ENCODE data around the gene C10orf67.

Gene C10orf67

GRCh38 chr10:23191764-23192711 lies 152.6 kb downstream of the C10orf67 start, which contains the start of gene PTF1A:
PTF1A (plus strand) TSS chr10:23192312; CDS start chr10:23192531, 219 bp downstream.
- in situ Hi-C loops (cut with HindIII; ENCODE audit: low pct_ligation_motif_present, low pct_unique_long_range_greater_than_20kb, low sequenced_read_pairs) = no loop called here
- no peak for DNase-seq

GRCh38 chr10:23190872-23191763 lies 153.5 kb downstream of the C10orf67 start:
- DNase-seq = no peak
- in situ Hi-C loops (cut with HindIII; ENCODE audit: low pct_ligation_motif_present, low pct_unique_long_range_greater_than_20kb, low sequenced_read_pairs) = no loop called here

GRCh38 chr10:23189024-23189423 lies 155.6 kb downstream of the C10orf67 start:
- DNase-seq = no peak
- in situ Hi-C loops (cut with HindIII; ENCODE audit: low pct_ligation_motif_present, low pct_unique_long_range_greater_than_20kb, low sequenced_read_pairs) = no loop called here

GRCh38 chr10:23187155-23187554 lies 157.4 kb downstream of the C10orf67 start:
- in situ Hi-C loops (cut with HindIII; ENCODE audit: low pct_ligation_motif_present, low pct_unique_long_range_greater_than_20kb, low sequenced_read_pairs) = no loop called here

GRCh38 chr10:23186697-23187096 lies 157.9 kb downstream of the C10orf67 start:
- in situ Hi-C loops (cut with HindIII; ENCODE audit: low pct_ligation_motif_present, low pct_unique_long_range_greater_than_20kb, low sequenced_read_pairs) = no loop called here
- DNase-seq = no peak

More at GRCh38 chr10:23187155-23187554, 157.4 kb downstream of the C10orf67 start:
- no peak for DNase-seq

- in situ Hi-C loops (cut with HindIII; ENCODE audit: low pct_ligation_motif_present, low pct_unique_long_range_greater_than_20kb, low sequenced_read_pairs) = no loop called here
- no peak for DNase-seq
These were observed 158.4 kb downstream of the C10orf67 start for GRCh38 chr10:23186178-23186577.

DNA sequence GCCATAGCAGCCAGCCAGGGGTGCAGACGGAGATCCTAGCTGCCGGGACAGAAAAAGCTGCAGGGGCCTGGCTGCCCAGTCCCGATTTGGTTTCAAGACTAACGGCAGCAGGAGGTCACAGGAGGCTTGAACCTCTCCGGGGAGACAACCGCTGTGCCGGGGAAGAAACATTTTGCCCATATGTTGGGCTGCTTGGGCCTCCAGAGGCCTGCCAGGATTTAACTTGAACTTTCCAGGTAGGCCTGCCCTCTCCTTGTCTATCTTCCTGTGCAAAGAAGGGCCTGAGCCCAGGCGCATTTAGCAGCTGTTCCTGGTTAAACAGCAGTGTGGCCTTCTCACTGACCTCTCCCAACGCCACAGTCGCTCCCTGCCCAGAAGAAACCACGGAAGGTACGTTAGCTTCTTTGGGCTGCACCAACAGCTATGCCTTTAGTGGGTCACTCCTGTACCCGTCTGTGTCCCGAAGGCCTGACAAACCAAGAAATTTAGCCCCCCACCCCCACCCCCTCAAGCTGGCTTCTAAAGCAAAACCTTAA lies 169.6 kb downstream of the C10orf67 start:
- DNase-seq = no peak
- in situ Hi-C loops (cut with HindIII; ENCODE audit: low pct_ligation_motif_present, low pct_unique_long_range_greater_than_20kb, low sequenced_read_pairs) = no loop called here

DNA sequence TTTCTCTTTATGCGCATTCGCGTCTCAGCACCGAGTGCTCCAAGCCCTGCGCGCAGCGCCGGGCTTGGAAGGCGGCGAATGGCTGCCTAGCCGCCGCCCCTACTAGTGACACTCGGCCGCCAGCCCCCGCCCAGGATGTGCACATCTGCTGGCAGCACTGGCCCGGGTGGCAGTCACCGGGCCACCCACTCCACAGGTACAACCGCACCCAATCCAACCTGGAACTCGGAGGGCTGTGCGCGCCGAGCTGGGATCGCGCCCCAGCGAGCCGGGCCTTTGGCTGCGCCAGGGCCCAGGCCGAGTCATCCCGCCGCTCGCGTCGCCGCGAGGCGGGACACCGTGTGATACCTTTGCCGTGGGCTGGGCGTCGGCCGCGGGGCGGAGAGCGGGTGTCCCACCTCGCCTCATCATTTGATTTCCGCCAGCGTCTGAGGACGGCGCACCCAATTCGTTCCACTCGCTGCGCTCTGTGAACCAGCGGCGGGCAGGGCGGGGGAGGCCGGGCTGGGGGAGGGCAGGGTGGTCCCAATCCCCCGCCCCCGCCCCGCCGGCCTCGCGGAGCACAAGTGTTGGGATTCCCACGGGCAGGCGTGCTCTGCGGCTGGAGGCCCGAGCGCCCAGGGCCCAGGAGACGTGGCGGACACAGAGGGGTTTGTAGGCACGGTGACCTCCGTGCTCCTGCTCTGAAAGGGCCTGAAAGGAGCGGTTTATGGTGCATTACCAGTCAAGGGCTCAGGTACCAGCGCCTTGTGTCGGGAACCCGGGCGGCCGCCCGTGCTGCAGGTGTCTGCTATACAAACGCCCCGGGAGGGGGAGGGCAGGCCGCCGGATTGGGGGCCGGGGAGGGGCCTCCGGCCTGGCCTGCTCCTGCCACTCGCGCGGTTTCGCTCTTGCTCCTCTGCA lies 170.3 kb downstream of the C10orf67 start:
- DNase-seq = no peak
- in situ Hi-C loops (cut with HindIII; ENCODE audit: low pct_ligation_motif_present, low pct_unique_long_range_greater_than_20kb, low sequenced_read_pairs) = no loop called here

DNA sequence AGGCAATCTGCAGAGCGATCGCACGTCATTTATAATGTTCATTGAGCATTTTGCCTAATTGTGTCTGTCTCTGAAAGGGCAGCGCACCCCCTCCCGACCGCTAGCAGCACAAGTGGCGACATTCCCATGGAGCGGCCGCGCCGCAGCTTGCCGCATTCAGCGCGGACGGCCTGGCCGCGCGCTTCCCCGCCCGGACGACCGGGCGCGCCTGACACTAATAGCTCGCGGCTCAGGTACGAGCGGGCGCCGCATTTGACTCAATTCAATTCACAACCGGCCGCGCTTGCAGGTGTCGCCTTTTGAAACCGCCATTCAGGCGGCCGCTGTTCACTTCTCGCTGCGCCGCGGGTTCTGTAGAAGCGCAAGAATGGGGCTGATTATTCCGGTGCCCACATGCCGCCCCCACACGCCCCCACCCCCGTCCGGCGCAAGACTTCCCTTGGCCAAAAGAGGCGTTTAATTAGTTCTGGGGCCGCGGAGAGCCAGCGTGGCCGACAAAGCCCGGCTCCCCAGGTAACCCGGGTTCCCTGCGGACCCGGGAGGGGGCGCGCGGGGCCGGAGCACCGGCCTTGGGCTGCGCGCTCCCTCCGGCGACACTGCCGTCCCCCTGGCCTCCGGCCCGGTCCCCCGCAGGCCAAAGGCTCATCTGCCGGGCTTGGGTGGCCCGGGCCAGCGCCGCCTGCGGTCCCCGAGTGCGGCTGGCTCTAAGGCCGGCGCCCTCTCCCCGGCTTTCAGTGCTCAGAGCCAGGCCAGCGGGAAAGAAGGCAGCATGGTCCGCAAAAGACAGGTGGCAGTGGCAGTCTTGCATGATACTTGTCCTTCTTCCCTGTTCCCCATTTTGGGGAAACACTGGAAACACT lies 171.2 kb downstream of the C10orf67 start:
- DNase-seq = no peak
- in situ Hi-C loops (cut with HindIII; ENCODE audit: low pct_ligation_motif_present, low pct_unique_long_range_greater_than_20kb, low sequenced_read_pairs) = no loop called here

DNA sequence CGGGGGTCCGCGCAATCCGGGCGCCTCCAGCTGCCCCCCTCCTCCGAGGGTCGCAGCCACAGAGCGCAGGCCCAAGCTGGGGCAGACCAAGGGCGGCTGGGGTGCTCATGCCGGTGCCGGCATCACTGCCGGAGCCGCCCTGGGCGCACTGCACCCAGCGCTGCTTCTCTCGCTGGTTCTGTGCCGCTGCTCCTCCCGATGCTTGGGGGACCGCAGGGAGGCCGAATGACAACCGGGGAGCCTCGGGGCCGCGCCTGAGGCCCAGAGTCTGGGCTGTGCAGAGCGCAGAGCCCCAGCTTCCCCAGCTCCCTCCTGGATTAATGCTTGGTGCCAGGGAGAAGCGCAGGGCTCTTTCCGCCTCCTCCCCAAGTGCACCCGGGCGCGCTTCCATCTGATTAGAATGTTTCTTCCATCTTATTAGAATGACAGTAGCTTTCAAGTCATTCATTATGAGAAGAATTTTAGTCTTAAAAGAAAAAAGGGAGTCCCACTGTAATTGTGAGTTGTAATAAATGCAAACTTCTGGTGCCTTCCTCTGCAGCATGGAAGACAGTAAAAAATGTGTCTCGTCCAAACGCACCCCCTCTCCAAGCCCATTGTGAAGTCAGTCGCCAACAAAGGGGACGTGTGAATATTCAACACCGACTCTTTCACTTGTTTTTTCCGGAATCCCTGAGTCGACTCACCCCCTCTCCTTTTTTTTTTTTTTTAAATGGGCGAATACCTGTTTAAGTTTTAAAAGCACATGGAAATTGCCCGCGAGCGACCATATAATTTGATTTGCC lies 172.0 kb downstream of the C10orf67 start:
- in situ Hi-C loops (cut with HindIII; ENCODE audit: low pct_ligation_motif_present, low pct_unique_long_range_greater_than_20kb, low sequenced_read_pairs) = no loop called here
- no peak for DNase-seq

GRCh38 chr10:23171232-23171876 lies 173.2 kb downstream of the C10orf67 start:
- in situ Hi-C loops (cut with HindIII; ENCODE audit: low pct_ligation_motif_present, low pct_unique_long_range_greater_than_20kb, low sequenced_read_pairs) = no loop called here
- peak; percentile 41 for DNase-seq

DNA sequence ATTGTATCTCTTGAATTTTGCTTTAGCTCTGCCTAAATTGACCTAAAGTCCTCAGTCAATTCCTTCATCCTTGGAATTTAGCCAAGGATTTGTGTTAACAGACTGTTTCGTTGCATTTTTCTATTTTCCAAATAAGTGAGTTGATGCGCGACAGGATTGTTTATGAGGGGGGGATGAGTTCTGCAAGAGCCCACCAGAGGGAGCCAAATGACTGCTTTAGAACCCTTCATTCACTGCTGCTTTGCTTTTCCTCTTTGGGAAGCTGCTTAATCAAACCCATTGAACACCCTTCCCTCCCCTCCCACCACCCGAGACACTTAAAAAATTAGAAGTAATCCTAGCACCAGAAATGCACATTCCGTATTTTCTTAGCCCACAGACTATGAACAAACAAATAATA lies 186.2 kb downstream of the C10orf67 start:
- in situ Hi-C loops (cut with HindIII; ENCODE audit: low pct_ligation_motif_present, low pct_unique_long_range_greater_than_20kb, low sequenced_read_pairs) = no loop called here
- DNase-seq = peak; percentile 48

GRCh38 chr10:23157691-23158369 lies 186.8 kb downstream of the C10orf67 start:
- peak; percentile 44 for DNase-seq
- in situ Hi-C loops (cut with HindIII; ENCODE audit: low pct_ligation_motif_present, low pct_unique_long_range_greater_than_20kb, low sequenced_read_pairs) = no loop called here

- DNase-seq = no peak
- in situ Hi-C loops (cut with HindIII; ENCODE audit: low pct_ligation_motif_present, low pct_unique_long_range_greater_than_20kb, low sequenced_read_pairs) = no loop called here
These were observed 187.3 kb downstream of the C10orf67 start for GRCh38 chr10:23157239-23157681.

- in situ Hi-C loops (cut with HindIII; ENCODE audit: low pct_ligation_motif_present, low pct_unique_long_range_greater_than_20kb, low sequenced_read_pairs) = no loop called here
- DNase-seq = no peak
These were observed 188.0 kb downstream of the C10orf67 start for GRCh38 chr10:23156447-23157150.
